HG03025 (cell line): ENCODE data around the gene LRMDA.

Experiments used
- ATAC-seq: cut with Tn5 transposase; IDR thresholded peaks from one replicate; pipeline ENCODE4 v1.9.1; 2021; ENCODE audit warnings: mild to moderate bottlenecking, moderate library complexity; ENCODE audit not compliant: unreplicated experiment, low FRiP score

LRMDA gene

GRCh38 chr10:76357726-76358415, 926.4 kb downstream of the LRMDA start:
- ATAC-seq: no peak

GRCh38 chr10:76358743-76359395, 927.4 kb downstream of the LRMDA start:
- ATAC-seq: no peak

- ATAC-seq: no peak
Measured at GRCh38 chr10:76375761-76376160, 944.3 kb downstream of the LRMDA start.

- ATAC-seq: no peak
Measured at GRCh38 chr10:76382381-76382851, 951.0 kb downstream of the LRMDA start.

- ATAC-seq: no peak
Measured at GRCh38 chr10:76388321-76389023, 957.0 kb downstream of the LRMDA start.

GRCh38 chr10:76393875-76394706, 962.7 kb downstream of the LRMDA start:
- ATAC-seq: no peak

- no peak for ATAC-seq
Measured at GRCh38 chr10:76394707-76395042, 963.3 kb downstream of the LRMDA start.

GRCh38 chr10:76395251-76395650, 963.8 kb downstream of the LRMDA start:
- no peak for ATAC-seq

- no peak for ATAC-seq
Measured at GRCh38 chr10:76396134-76396533, 964.7 kb downstream of the LRMDA start.

GRCh38 chr10:76397181-76398042, 966.0 kb downstream of the LRMDA start:
- no peak for ATAC-seq

GRCh38 chr10:76398043-76398710, 966.8 kb downstream of the LRMDA start:
- no peak for ATAC-seq

GRCh38 chr10:76399226-76399625, 967.8 kb downstream of the LRMDA start:
- no peak for ATAC-seq

GRCh38 chr10:76401006-76401405, 969.6 kb downstream of the LRMDA start:
- ATAC-seq: no peak

- ATAC-seq: no peak
Measured at GRCh38 chr10:76403912-76404311, 972.5 kb downstream of the LRMDA start.

GRCh38 chr10:76404531-76404930, 973.1 kb downstream of the LRMDA start:
- no peak for ATAC-seq

GRCh38 chr10:76405922-76406321, 974.5 kb downstream of the LRMDA start:
- ATAC-seq: no peak

GRCh38 chr10:76408646-76409045, 977.2 kb downstream of the LRMDA start:
- no peak for ATAC-seq

- ATAC-seq: no peak
Measured at GRCh38 chr10:76411729-76412435, 980.5 kb downstream of the LRMDA start.

GRCh38 chr10:76415554-76415953, 984.1 kb downstream of the LRMDA start:
- ATAC-seq: no peak
